HG03439 (cell line): ENCODE results near the gene ZBTB20.

Experiments
- ATAC-seq: cut with Tn5 transposase; IDR thresholded peaks from one replicate; pipeline ENCODE4 v1.9.1; 2021; ENCODE audit warnings: mild to moderate bottlenecking, moderate library complexity; ENCODE audit not compliant: unreplicated experiment

ZBTB20 gene

GRCh38 chr3:114597012-114597411 lies 550.1 kb downstream of the ZBTB20 start:
- no peak for ATAC-seq

- no peak for ATAC-seq
These were observed 550.9 kb downstream of the ZBTB20 start for GRCh38 chr3:114596147-114596546.

- ATAC-seq: no peak
These were observed 551.5 kb downstream of the ZBTB20 start for GRCh38 chr3:114595522-114596028.

GRCh38 chr3:114590309-114591047 lies 556.6 kb downstream of the ZBTB20 start:
- no peak for ATAC-seq

GRCh38 chr3:114587986-114588385 lies 559.1 kb downstream of the ZBTB20 start:
- ATAC-seq: no peak

- ATAC-seq: no peak
These were observed 561.0 kb downstream of the ZBTB20 start for GRCh38 chr3:114586119-114586518.

- no peak for ATAC-seq
These were observed 561.4 kb downstream of the ZBTB20 start for GRCh38 chr3:114585687-114586086.

- no peak for ATAC-seq
These were observed 562.2 kb downstream of the ZBTB20 start for GRCh38 chr3:114584734-114585371.

GRCh38 chr3:114582929-114583328 lies 564.2 kb downstream of the ZBTB20 start:
- ATAC-seq: peak; percentile 80

- ATAC-seq: no peak
These were observed 574.6 kb downstream of the ZBTB20 start for GRCh38 chr3:114572364-114573062.

- ATAC-seq: no peak
These were observed 575.7 kb downstream of the ZBTB20 start for GRCh38 chr3:114571363-114571762.

- ATAC-seq: no peak
These were observed 577.9 kb downstream of the ZBTB20 start for GRCh38 chr3:114569186-114569585.

- no peak for ATAC-seq
These were observed 579.3 kb downstream of the ZBTB20 start for GRCh38 chr3:114567771-114568170.

GRCh38 chr3:114566767-114567166 lies 580.3 kb downstream of the ZBTB20 start:
- ATAC-seq: no peak

GRCh38 chr3:114566162-114566755 lies 580.8 kb downstream of the ZBTB20 start:
- no peak for ATAC-seq

- no peak for ATAC-seq
These were observed 581.9 kb downstream of the ZBTB20 start for GRCh38 chr3:114565216-114565615.

GRCh38 chr3:114563720-114564119 lies 583.4 kb downstream of the ZBTB20 start:
- no peak for ATAC-seq

GRCh38 chr3:114562557-114562956 lies 584.5 kb downstream of the ZBTB20 start:
- ATAC-seq: no peak

GRCh38 chr3:114558271-114558670 lies 588.8 kb downstream of the ZBTB20 start:
- no peak for ATAC-seq

GRCh38 chr3:114557791-114558190 lies 589.3 kb downstream of the ZBTB20 start:
- ATAC-seq: no peak

GRCh38 chr3:114556657-114557213 lies 590.4 kb downstream of the ZBTB20 start:
- ATAC-seq: no peak
